OCI-LY7 (cell line): ENCODE measurements around the gene STK33.

Source experiments
- EZH2phosphoT487 ChIP-seq: fragments of 200-600 bp; sonication (generic); IDR thresholded peaks from 2 replicates; pipeline ENCODE4 v1.6.1; 2018; ENCODE audit warnings: low read depth, borderline replicate concordance, mild to moderate bottlenecking, mixed run types, antibody characterized with exemption, low read length, moderate library complexity, mixed read lengths
- TF ChIP-seq, protein P1 (sequence below): fragments of 200-600 bp; sonication (generic); conservative IDR thresholded peaks from 2 replicates; pipeline ENCODE4 v1.5.1; 2014; ENCODE audit warnings: mild to moderate bottlenecking, antibody characterized with exemption, low read length, moderate library complexity, mixed read lengths

DNA sequence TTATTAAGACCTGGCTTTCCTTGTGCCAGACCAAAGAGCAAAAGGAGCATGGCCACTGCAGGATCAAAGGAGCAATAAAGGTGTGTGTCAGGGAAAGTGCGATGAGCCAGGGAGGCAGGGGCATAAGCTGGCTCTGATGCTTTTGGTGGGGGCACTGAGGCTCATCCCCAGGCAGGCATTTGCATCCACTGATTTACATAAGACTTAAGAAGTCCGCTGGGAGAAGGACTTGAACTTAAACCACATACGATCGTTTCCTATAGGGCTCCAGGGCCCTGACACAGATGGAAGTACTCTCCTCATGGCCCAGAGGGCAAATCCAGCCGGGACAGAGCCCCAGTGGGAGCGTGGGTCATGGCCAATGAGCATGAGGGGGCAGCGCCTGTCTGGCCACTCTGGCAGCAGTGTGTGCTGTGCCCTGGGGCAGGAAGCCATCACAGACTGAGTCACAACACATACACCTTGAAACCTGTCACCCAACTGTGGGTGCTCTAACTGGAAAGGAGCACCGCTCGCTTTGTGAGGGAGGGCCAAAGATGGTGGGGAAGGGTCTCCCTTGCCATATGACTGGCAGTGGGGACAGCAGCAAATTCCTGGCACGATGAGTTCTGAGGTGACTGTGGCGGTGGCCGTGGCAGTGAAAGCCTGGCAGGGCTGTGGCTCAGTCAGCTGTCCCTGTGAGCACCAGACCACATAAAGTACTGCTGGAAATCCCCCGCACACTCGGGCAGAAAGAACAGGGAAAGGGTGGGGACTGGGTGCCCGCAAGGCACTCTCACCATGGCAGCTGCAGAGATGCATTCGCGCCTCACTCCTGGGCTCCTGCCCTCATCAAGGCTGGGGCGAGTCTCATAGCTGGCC is 251.0 kb downstream of the STK33 start:
- TF ChIP-seq, protein P1, sequence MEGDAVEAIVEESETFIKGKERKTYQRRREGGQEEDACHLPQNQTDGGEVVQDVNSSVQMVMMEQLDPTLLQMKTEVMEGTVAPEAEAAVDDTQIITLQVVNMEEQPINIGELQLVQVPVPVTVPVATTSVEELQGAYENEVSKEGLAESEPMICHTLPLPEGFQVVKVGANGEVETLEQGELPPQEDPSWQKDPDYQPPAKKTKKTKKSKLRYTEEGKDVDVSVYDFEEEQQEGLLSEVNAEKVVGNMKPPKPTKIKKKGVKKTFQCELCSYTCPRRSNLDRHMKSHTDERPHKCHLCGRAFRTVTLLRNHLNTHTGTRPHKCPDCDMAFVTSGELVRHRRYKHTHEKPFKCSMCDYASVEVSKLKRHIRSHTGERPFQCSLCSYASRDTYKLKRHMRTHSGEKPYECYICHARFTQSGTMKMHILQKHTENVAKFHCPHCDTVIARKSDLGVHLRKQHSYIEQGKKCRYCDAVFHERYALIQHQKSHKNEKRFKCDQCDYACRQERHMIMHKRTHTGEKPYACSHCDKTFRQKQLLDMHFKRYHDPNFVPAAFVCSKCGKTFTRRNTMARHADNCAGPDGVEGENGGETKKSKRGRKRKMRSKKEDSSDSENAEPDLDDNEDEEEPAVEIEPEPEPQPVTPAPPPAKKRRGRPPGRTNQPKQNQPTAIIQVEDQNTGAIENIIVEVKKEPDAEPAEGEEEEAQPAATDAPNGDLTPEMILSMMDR, result no peak
- no peak for TF ChIP-seq EZH2phosphoT487
